ENCODE data around the gene CORO2A. TPM values are rescaled to one million over a fixed set of nuclear protein-coding genes. Genes with fewer than 3 reads are reported as not detected.
A peak's percentile ranks its signal among the peaks of the same experiment; 100 is the strongest.

Gene CORO2A
- total RNA-seq, 5 donors from 2014 or later (not counting 1 experiment from before 2014, with no cell fraction given): 9.1 to 12.4 (median 10.8) TPM

DNA sequence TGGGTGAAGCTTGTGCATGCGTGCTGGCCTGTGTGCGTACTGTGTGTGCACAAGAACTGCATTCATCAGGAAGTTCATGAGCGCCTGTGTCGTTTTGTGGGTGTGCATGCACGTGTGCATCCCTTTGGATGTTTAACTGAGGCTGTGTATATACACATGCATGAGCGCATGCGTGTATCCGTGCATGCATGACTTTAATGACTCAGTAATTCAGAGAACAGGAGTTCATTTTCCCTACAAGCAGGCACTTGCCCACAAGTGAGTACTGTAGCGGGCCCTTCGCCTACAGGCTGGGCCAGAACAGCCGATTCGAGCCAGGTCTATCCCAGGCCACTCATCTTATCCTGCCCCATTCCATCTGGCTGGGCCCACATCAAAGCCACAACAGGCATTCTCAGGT, 29.8 kb downstream of the CORO2A start:
- H3K4me1 ChIP-seq (ENCODE audit: control insufficient read depth in 1 of 2, extremely low read depth in 1 of 2, insufficient read depth in 2 of 2, low read length in 2 of 2): peaks cover 0 to 37% of the 10 kb centered on the region in 2 experiments
- POLR2A ChIA-PET: no interaction called here
- CTCF ChIA-PET: no interaction called here
- Mint-ChIP-seq H3K4me1 (peaks cover 44 to 58% (median 52%) of the 10 kb centered on the region in 3 donors), H3K27ac (no peak overlapping the region), H3K36me3 (no peaks in the 10 kb centered on the region), H3K9me3 (no peaks in the 10 kb centered on the region), H3K27me3 (no peaks in the 10 kb centered on the region), H3K4me3 (no peak overlapping the region)
- H3K9me3 ChIP-seq: no peaks in the 10 kb centered on the region
- no peak overlapping the region for H3K4me3 ChIP-seq (ENCODE audit: control insufficient read depth in 1 of 2, extremely low read depth in 1 of 2, low read length in 1 of 2)
- H3K36me3 ChIP-seq (ENCODE audit: control insufficient read depth in 2 of 2, extremely low read depth in 1 of 2, insufficient read depth in 1 of 2, low read length in 1 of 2): no peaks in the 10 kb centered on the region
- DNase-seq: no peak
- H3K27ac ChIP-seq (ENCODE audit: low read length): no peak overlapping the region
- 96% methylated on average over 12 of the region's 12 CpGs for WGBS (ENCODE audit: insufficient coverage)
- no peak for ATAC-seq (replicated peaks in 1 of 4)
- no peaks in the 10 kb centered on the region for H3K27me3 ChIP-seq (replicated peaks in 1 of 2; ENCODE audit: control insufficient read depth in 2 of 2, extremely low read depth in 1 of 2, insufficient read depth in 2 of 2, low read length in 1 of 2)

DNA sequence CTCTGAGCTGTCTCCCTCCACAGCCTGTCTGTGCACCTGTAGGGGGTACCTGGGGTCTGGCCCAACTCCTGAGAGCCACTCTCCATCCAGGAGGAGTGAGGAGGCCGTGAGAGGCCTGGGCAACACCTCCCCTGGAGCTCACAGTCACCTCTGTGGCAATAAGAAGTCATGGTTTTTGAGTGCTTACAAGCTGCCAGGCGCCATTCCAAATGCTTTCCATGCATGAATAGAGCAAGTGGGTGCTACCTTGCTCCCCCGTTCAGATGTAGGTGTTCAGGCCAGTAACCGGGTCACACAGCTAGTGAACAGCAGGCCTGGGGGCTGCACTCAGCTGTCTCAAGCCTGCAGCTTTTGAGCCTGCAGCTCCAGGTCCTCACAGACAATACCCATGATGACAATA, 30.6 kb downstream of the CORO2A start:
- CTCF ChIA-PET: no interaction called here

DNA sequence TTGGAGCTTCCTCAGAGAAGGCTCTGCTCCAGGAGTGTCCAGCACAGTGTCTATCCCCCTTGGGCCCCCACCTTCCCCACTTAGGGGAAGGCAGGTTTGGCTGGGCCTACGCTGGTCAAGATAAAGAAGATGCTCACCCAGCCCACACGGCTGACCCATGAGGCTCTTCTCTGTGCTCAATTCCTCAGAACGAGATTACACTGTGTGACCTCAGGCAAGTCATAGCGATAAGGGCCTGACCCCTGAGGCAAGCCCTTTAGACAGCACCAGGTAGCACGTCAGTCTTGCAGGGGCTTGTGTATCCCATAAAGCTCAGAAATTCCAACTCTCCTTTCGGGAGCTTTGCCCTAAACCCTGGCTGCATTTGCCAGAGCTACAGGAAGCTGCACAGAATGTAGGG, 32.6 kb downstream of the CORO2A start:
- Histone ChIP-seq H3K4me1 (ENCODE audit: control insufficient read depth in 1 of 2, extremely low read depth in 1 of 2, insufficient read depth in 2 of 2, low read length in 2 of 2) (peaks cover 0 to 33% of the 10 kb centered on the region in 2 experiments), H3K27ac (ENCODE audit: low read length) (no peak overlapping the region), H3K27me3 (replicated peaks in 1 of 2; ENCODE audit: control insufficient read depth in 2 of 2, extremely low read depth in 1 of 2, insufficient read depth in 2 of 2, low read length in 1 of 2) (no peaks in the 10 kb centered on the region), H3K4me3 (ENCODE audit: control insufficient read depth in 1 of 2, extremely low read depth in 1 of 2, low read length in 1 of 2) (no peak overlapping the region), H3K9me3 (no peaks in the 10 kb centered on the region), H3K36me3 (ENCODE audit: control insufficient read depth in 2 of 2, extremely low read depth in 1 of 2, insufficient read depth in 1 of 2, low read length in 1 of 2) (peaks cover 0 to 9% of the 10 kb centered on the region in 2 donors)
- no peak overlapping the region for H3K4me3 Mint-ChIP-seq
- DNase-seq: no peak
- CTCF ChIA-PET: interaction anchor here in 1 of 2 donors (0.5 to 0.6 kb wide), 2 partner anchors 50 to 561 kb away, joined by 3 to 7 read pairs; no protein-coding TSS in a partner anchor
- WGBS (ENCODE audit: insufficient coverage): 96% methylated on average over 4 of the region's 6 CpGs
- ATAC-seq (replicated peaks in 1 of 4): no peak
- peak overlapping the region in 1 of 2 donors; percentile 61 for H3K27ac Mint-ChIP-seq
- no peaks in the 10 kb centered on the region for H3K27me3 Mint-ChIP-seq
- H3K4me1 Mint-ChIP-seq: peaks cover 34 to 38% (median 36%) of the 10 kb centered on the region in 3 donors
- no peaks in the 10 kb centered on the region for H3K9me3 Mint-ChIP-seq
- POLR2A ChIA-PET: no interaction called here
- peaks cover 10% of the 10 kb centered on the region for H3K36me3 Mint-ChIP-seq

More for the DNA sequence above, 30.6 kb downstream of the CORO2A start:
- H3K9me3 Mint-ChIP-seq: no peaks in the 10 kb centered on the region
- peaks cover 0 to 3% of the 10 kb centered on the region in 2 donors for H3K36me3 ChIP-seq (ENCODE audit: control insufficient read depth in 2 of 2, extremely low read depth in 1 of 2, insufficient read depth in 1 of 2, low read length in 1 of 2)
- H3K4me1 ChIP-seq (ENCODE audit: control insufficient read depth in 1 of 2, extremely low read depth in 1 of 2, insufficient read depth in 2 of 2, low read length in 2 of 2): peaks cover 0 to 37% of the 10 kb centered on the region in 2 experiments
- no peaks in the 10 kb centered on the region for H3K27me3 Mint-ChIP-seq
- H3K4me1 Mint-ChIP-seq: peaks cover 41 to 52% (median 49%) of the 10 kb centered on the region in 3 donors
- no peaks in the 10 kb centered on the region for H3K27me3 ChIP-seq (replicated peaks in 1 of 2; ENCODE audit: control insufficient read depth in 2 of 2, extremely low read depth in 1 of 2, insufficient read depth in 2 of 2, low read length in 1 of 2)
- H3K4me3 Mint-ChIP-seq: no peak overlapping the region
- H3K36me3 Mint-ChIP-seq: peaks cover 2% of the 10 kb centered on the region
- WGBS (ENCODE audit: insufficient coverage): 95% methylated on average over 4 of the region's 4 CpGs
- no peak overlapping the region for H3K27ac ChIP-seq (ENCODE audit: low read length)
- H3K27ac Mint-ChIP-seq: no peak overlapping the region
- no peaks in the 10 kb centered on the region for H3K9me3 ChIP-seq
- DNase-seq (no peak), ATAC-seq (replicated peaks in 1 of 4) (no peak)
- POLR2A ChIA-PET: no interaction called here
- no peak overlapping the region for H3K4me3 ChIP-seq (ENCODE audit: control insufficient read depth in 1 of 2, extremely low read depth in 1 of 2, low read length in 1 of 2)

DNA sequence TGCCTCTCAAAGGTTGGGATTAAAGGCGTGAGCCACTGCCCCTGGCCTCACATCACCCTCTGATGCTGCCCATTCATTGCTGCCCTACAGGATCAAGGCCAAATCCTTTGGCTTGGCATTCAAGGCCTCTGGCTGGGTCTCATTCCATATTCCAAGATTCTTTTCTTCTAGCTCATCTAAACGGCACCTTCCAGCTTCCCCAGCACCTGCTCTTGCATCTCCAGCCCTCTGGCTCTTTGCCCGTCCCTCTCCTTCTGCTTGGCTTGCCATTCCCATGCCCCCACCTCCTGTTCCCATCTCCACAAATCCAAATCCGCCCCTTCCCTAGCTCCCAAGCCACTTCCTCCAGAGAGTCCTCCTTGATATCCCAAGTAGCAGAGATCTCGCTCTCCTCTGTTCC, 33.1 kb downstream of the CORO2A start:
- no peaks in the 10 kb centered on the region for H3K9me3 Mint-ChIP-seq
- no peaks in the 10 kb centered on the region for H3K27me3 Mint-ChIP-seq
- no peak overlapping the region for H3K4me3 ChIP-seq (ENCODE audit: control insufficient read depth in 1 of 2, extremely low read depth in 1 of 2, low read length in 1 of 2)
- H3K4me1 ChIP-seq (ENCODE audit: control insufficient read depth in 1 of 2, extremely low read depth in 1 of 2, insufficient read depth in 2 of 2, low read length in 2 of 2): peaks cover 0 to 28% of the 10 kb centered on the region in 2 experiments
- peaks cover 0 to 11% of the 10 kb centered on the region in 2 donors for H3K36me3 ChIP-seq (ENCODE audit: control insufficient read depth in 2 of 2, extremely low read depth in 1 of 2, insufficient read depth in 1 of 2, low read length in 1 of 2)
- DNase-seq (no peak), ATAC-seq (replicated peaks in 1 of 4) (no peak)
- H3K9me3 ChIP-seq: no peaks in the 10 kb centered on the region
- H3K27ac Mint-ChIP-seq: peak overlapping the region in 1 of 2 donors; percentile 61
- 95% methylated on average over 5 of the region's 5 CpGs for WGBS (ENCODE audit: insufficient coverage)
- CTCF ChIA-PET: interaction anchor here (0.5 to 0.9 kb wide), 4 partner anchors 10 to 561 kb away, joined by 3 to 7 read pairs (median 3); no protein-coding TSS in a partner anchor
- no peak overlapping the region for H3K4me3 Mint-ChIP-seq
- peaks cover 29 to 36% (median 33%) of the 10 kb centered on the region in 3 donors for H3K4me1 Mint-ChIP-seq
- POLR2A ChIA-PET: no interaction called here
- H3K27me3 ChIP-seq (replicated peaks in 1 of 2; ENCODE audit: control insufficient read depth in 2 of 2, extremely low read depth in 1 of 2, insufficient read depth in 2 of 2, low read length in 1 of 2): no peaks in the 10 kb centered on the region
- H3K36me3 Mint-ChIP-seq: peaks cover 14% of the 10 kb centered on the region
- no peak overlapping the region for H3K27ac ChIP-seq (ENCODE audit: low read length)

DNA sequence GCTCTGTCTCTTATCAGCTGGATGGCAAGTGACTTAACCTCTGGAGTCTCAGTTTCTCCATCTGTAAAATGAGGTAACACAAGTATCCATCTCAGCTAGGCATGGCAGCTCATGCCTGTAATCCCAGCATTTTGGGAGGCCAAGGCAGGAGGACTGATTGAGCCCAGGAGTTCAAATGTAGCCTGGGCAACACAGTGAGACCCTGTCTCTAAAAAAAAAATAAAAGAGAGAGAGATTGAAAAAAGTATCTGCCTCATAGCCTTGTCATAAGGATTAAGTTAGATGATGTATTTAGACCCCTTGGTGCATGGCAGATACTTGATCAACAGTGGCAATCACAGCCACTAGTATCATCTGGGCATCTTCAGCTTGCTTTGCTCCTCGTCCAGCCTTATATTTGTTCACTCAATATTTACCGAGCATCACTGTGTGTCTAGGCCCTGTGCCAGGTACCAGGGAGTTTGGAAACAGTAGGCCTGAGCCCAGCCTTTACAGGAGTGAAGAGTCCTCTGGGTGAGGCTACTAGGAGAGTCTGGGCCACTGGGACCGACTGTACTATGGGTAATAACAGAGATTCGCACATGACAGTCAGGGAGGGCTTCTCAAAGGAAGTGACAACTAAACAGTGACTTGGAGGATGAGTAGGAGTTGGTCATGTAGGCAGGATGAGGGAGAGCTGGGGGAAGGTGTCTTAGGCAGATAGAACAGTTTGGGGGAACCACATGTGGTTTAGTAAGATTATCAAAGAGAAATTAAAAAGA, 34.2 kb downstream of the CORO2A start:
- no peak overlapping the region for H3K4me3 Mint-ChIP-seq
- peaks cover 0 to 11% of the 10 kb centered on the region in 2 donors for H3K36me3 ChIP-seq (ENCODE audit: control insufficient read depth in 2 of 2, extremely low read depth in 1 of 2, insufficient read depth in 1 of 2, low read length in 1 of 2)
- H3K36me3 Mint-ChIP-seq: peaks cover 21% of the 10 kb centered on the region
- H3K27ac ChIP-seq (ENCODE audit: low read length): no peak overlapping the region
- no peaks in the 10 kb centered on the region for H3K9me3 Mint-ChIP-seq
- ChIA-PET POLR2A (interaction anchor here in 1 of 2 donors (0.6 kb wide), 1 partner anchor 8 kb away, joined by 7 read pairs; no protein-coding TSS in a partner anchor), CTCF (interaction anchor here in 1 of 2 donors (0.6 to 0.9 kb wide), 2 partner anchors 9 to 85 kb away, joined by 3 to 4 read pairs; no protein-coding TSS in a partner anchor)
- H3K27me3 Mint-ChIP-seq: no peaks in the 10 kb centered on the region
- ATAC-seq (replicated peaks in 1 of 4) (peak in 1 of 4 experiments; percentile 37), DNase-seq (no peak)
- peaks cover 0 to 18% of the 10 kb centered on the region in 2 experiments for H3K4me1 ChIP-seq (ENCODE audit: control insufficient read depth in 1 of 2, extremely low read depth in 1 of 2, insufficient read depth in 2 of 2, low read length in 2 of 2)
- no peaks in the 10 kb centered on the region for H3K27me3 ChIP-seq (replicated peaks in 1 of 2; ENCODE audit: control insufficient read depth in 2 of 2, extremely low read depth in 1 of 2, insufficient read depth in 2 of 2, low read length in 1 of 2)
- 55% methylated on average over 2 of the region's 4 CpGs for WGBS (ENCODE audit: insufficient coverage)
- peak overlapping the region in 1 of 2 donors; percentile 0 for H3K27ac Mint-ChIP-seq
- no peaks in the 10 kb centered on the region for H3K9me3 ChIP-seq
- no peak overlapping the region for H3K4me3 ChIP-seq (ENCODE audit: control insufficient read depth in 1 of 2, extremely low read depth in 1 of 2, low read length in 1 of 2)
- H3K4me1 Mint-ChIP-seq: peaks cover 22 to 29% (median 23%) of the 10 kb centered on the region in 3 donors

DNA sequence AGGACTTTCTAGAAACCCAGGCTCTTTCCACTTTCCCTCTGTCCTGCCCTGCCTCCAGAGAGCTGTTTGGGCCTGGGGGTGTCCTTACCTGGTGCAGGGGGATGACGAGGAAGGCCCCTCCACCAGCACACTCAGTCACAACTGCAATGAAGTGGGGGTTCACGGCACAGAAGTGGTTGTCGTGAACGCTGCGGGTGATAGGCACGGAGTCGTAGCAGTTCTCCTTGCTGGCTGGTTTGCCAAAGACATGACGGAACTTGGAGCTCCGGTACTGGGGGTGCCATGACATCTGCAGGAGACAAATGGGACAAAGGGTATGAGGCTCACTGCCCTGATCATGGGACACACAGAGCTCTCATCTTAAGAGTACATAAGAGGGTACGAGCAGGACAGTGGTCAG, 35.1 kb downstream of the CORO2A start:
- Mint-ChIP-seq H3K4me3 (no peak overlapping the region), H3K4me1 (peaks cover 20 to 28% (median 23%) of the 10 kb centered on the region in 3 donors), H3K27me3 (no peaks in the 10 kb centered on the region), H3K36me3 (peaks cover 26% of the 10 kb centered on the region), H3K27ac (peak overlapping the region in 1 of 2 donors; percentile 28), H3K9me3 (no peaks in the 10 kb centered on the region)
- POLR2A ChIA-PET: no interaction called here
- no peak overlapping the region for H3K4me3 ChIP-seq (ENCODE audit: control insufficient read depth in 1 of 2, extremely low read depth in 1 of 2, low read length in 1 of 2)
- no peaks in the 10 kb centered on the region for H3K27me3 ChIP-seq (replicated peaks in 1 of 2; ENCODE audit: control insufficient read depth in 2 of 2, extremely low read depth in 1 of 2, insufficient read depth in 2 of 2, low read length in 1 of 2)
- no peaks in the 10 kb centered on the region for H3K9me3 ChIP-seq
- CTCF ChIA-PET: no interaction called here
- no peak overlapping the region for H3K27ac ChIP-seq (ENCODE audit: low read length)
- H3K4me1 ChIP-seq (ENCODE audit: control insufficient read depth in 1 of 2, extremely low read depth in 1 of 2, insufficient read depth in 2 of 2, low read length in 2 of 2): peaks cover 0 to 18% of the 10 kb centered on the region in 2 experiments
- H3K36me3 ChIP-seq (ENCODE audit: control insufficient read depth in 2 of 2, extremely low read depth in 1 of 2, insufficient read depth in 1 of 2, low read length in 1 of 2): peaks cover 0 to 11% of the 10 kb centered on the region in 2 donors
- DNase-seq: no peak
- ATAC-seq (replicated peaks in 1 of 4): no peak
- 98% methylated on average over 9 of the region's 10 CpGs for WGBS (ENCODE audit: insufficient coverage)
